ENCODE results near the gene SCMH1. TPM values are rescaled to one million over a fixed set of nuclear protein-coding genes. Genes with fewer than 3 reads are reported as not detected.

SCMH1 gene
- total and polyA plus RNA-seq, 9 donors: 32.8 to 80.2 (median 49.8) TPM

DNA sequence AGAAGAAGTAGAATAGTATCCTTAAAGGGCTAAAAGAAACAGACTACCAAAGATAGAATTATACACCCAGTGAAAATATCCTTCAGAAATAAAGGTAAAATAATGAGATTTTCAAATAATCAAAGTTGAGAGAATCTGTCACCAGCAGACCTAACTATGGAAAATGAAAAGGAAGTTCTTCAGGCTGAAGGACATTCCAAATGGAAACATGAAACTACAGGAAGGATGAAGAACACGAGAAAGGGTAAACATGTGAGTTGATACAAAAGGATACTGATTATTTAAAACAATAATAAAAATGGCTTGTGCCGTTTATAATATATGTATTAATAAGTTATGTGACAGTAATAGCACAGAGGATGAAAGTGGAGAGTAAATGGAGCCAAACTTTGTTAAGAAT, 163.5 kb downstream of the SCMH1 start:
- 69 to 82% (median 73%) methylated on average over 2 of the region's 2 CpGs for WGBS, 3 donors
- H3K4me1 ChIP-seq (ENCODE audit: insufficient read depth): no peaks in the 10 kb centered on the region
- intact Hi-C loops (cut with DNase I): no loop called here
- TF ChIP-seq POLR2A (IDR thresholded peaks at IDR 0.05) (no peak), EP300 (IDR thresholded peaks at IDR 0.05) (no peak)
- TF ChIP-seq, protein P1, sequence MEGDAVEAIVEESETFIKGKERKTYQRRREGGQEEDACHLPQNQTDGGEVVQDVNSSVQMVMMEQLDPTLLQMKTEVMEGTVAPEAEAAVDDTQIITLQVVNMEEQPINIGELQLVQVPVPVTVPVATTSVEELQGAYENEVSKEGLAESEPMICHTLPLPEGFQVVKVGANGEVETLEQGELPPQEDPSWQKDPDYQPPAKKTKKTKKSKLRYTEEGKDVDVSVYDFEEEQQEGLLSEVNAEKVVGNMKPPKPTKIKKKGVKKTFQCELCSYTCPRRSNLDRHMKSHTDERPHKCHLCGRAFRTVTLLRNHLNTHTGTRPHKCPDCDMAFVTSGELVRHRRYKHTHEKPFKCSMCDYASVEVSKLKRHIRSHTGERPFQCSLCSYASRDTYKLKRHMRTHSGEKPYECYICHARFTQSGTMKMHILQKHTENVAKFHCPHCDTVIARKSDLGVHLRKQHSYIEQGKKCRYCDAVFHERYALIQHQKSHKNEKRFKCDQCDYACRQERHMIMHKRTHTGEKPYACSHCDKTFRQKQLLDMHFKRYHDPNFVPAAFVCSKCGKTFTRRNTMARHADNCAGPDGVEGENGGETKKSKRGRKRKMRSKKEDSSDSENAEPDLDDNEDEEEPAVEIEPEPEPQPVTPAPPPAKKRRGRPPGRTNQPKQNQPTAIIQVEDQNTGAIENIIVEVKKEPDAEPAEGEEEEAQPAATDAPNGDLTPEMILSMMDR (IDR thresholded peaks at IDR 0.05): no peak
- DNase-seq: no peak
- H3K4me3 ChIP-seq: no peak overlapping the region
- H3K27me3 ChIP-seq: no peaks in the 10 kb centered on the region
- no peaks in the 10 kb centered on the region for H3K9me3 ChIP-seq
- H3K36me3 ChIP-seq: no peaks in the 10 kb centered on the region
- no peak overlapping the region for H3K27ac ChIP-seq

GRCh38 chr1:41078193-41078592, 163.9 kb downstream of the SCMH1 start:
- Histone ChIP-seq H3K4me3 (no peak overlapping the region), H3K36me3 (no peaks in the 10 kb centered on the region), H3K27me3 (no peaks in the 10 kb centered on the region), H3K4me1 (ENCODE audit: insufficient read depth) (no peaks in the 10 kb centered on the region), H3K9me3 (no peaks in the 10 kb centered on the region), H3K27ac (no peak overlapping the region)
- no peak for DNase-seq
- intact Hi-C loops (cut with DNase I): no loop called here
- WGBS, 3 donors: 97% methylated on average over 3 of the region's 3 CpGs
- TF ChIP-seq, protein P1 (IDR thresholded peaks at IDR 0.05): no peak
- no peak for TF ChIP-seq EP300 (IDR thresholded peaks at IDR 0.05)
- no peak for TF ChIP-seq POLR2A (IDR thresholded peaks at IDR 0.05)

DNA sequence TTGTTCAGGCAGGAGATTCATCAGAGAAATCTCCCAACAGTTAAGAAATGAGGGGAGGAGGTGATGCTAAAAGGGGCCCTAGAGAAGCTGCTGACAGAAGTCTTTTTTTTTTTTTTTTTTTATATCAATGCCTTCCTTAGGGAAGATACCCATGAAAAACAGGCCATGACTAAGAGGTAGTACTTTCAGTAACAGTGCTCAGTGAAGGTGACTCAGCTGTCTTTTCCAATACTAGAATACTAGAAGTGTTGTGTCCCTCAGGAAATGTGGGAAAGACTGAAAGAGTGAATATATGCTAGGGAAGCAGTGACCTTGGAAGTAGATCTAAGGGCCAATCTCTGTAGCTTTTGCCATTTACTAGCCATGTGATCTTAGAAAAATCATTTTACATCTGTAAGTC, 168.1 kb downstream of the SCMH1 start:
- Histone ChIP-seq H3K27me3 (no peaks in the 10 kb centered on the region), H3K4me1 (ENCODE audit: insufficient read depth) (no peaks in the 10 kb centered on the region), H3K36me3 (no peaks in the 10 kb centered on the region), H3K9me3 (no peaks in the 10 kb centered on the region), H3K27ac (no peak overlapping the region), H3K4me3 (no peak overlapping the region)
- no peak for DNase-seq
- TF ChIP-seq, protein P1 (IDR thresholded peaks at IDR 0.05): no peak
- no peak for TF ChIP-seq EP300 (IDR thresholded peaks at IDR 0.05)
- no peak for TF ChIP-seq POLR2A (IDR thresholded peaks at IDR 0.05)
- intact Hi-C loops (cut with DNase I): no loop called here

- Histone ChIP-seq H3K27me3 (no peaks in the 10 kb centered on the region), H3K27ac (no peak overlapping the region), H3K4me3 (no peak overlapping the region), H3K4me1 (ENCODE audit: insufficient read depth) (no peaks in the 10 kb centered on the region), H3K9me3 (no peaks in the 10 kb centered on the region), H3K36me3 (no peaks in the 10 kb centered on the region)
- TF ChIP-seq POLR2A (IDR thresholded peaks at IDR 0.05): no peak
- TF ChIP-seq EP300 (IDR thresholded peaks at IDR 0.05): no peak
- TF ChIP-seq, protein P1 (IDR thresholded peaks at IDR 0.05): no peak
- intact Hi-C loops (cut with DNase I): no loop called here
- 69 to 80% (median 69%) methylated on average over 1 of the region's 1 CpG for whole genome bisulfite sequencing, 3 donors
- no peak for DNase-seq
Measured at GRCh38 chr1:41072051-41072450, 170.1 kb downstream of the SCMH1 start.

- WGBS, 3 donors: 89 to 95% (median 92%) methylated on average over 5 of the region's 5 CpGs
Measured at GRCh38 chr1:41056907-41057306, 185.2 kb downstream of the SCMH1 start.

More at GRCh38 chr1:41056907-41057306, 185.2 kb downstream of the SCMH1 start:
- Histone ChIP-seq H3K9me3 (no peaks in the 10 kb centered on the region), H3K4me1 (ENCODE audit: insufficient read depth) (no peaks in the 10 kb centered on the region), H3K27me3 (no peaks in the 10 kb centered on the region), H3K36me3 (no peaks in the 10 kb centered on the region), H3K4me3 (no peak overlapping the region), H3K27ac (no peak overlapping the region)
- DNase-seq: no peak
- intact Hi-C loops (cut with DNase I): no loop called here
- TF ChIP-seq, protein P1 (IDR thresholded peaks at IDR 0.05): no peak
